ENCODE measurements around the gene DNM1. TPM values are rescaled to one million over a fixed set of nuclear protein-coding genes. Genes with fewer than 3 reads are reported as not detected.

The DNM1 gene
- polyA plus RNA-seq, 4 donors = 0.45 to 72.1 (median 3.7) TPM

GRCh38 chr9:128253140-128253990 lies 50.2 kb downstream of the DNM1 start:
- DNase-seq (peak in 1 of 2 donors; percentile 12), FAIRE-seq (no peak)
- WGBS, 3 donors = 70 to 85% (median 78%) methylated on average over 30 to 31 of the region's 31 CpGs
- Histone ChIP-seq H3K36me3 (ENCODE audit: control insufficient read depth in 3 of 3, insufficient read depth in 2 of 3, low read depth in 1 of 3, low read length in 3 of 3) (peaks cover 5 to 71% (median 9%) of the 10 kb centered on the region in 3 donors), H3K9me3 (ENCODE audit: control insufficient read depth in 2 of 2, insufficient read depth in 1 of 2, low read depth in 1 of 2, low read length in 1 of 2) (no peaks in the 10 kb centered on the region), H3K27me3 (ENCODE audit: control insufficient read depth in 3 of 3, insufficient read depth in 3 of 3, low read length in 3 of 3) (peaks cover 0 to 3% (median 0%) of the 10 kb centered on the region in 3 donors), H3K4me3 (ENCODE audit: low read depth in 1 of 3, low read length in 3 of 3) (no peak overlapping the region), H3K4me1 (ENCODE audit: control insufficient read depth in 3 of 3, insufficient read depth in 2 of 3, low read depth in 1 of 3, low read length in 2 of 3) (peaks cover 0 to 11% (median 3%) of the 10 kb centered on the region in 3 donors), H3K27ac (ENCODE audit: low read depth in 1 of 3, low read length in 2 of 3) (no peak overlapping the region)

GRCh38 chr9:128253991-128254346 lies 50.8 kb downstream of the DNM1 start:
- Histone ChIP-seq H3K9me3 (ENCODE audit: control insufficient read depth in 2 of 2, insufficient read depth in 1 of 2, low read depth in 1 of 2, low read length in 1 of 2) (no peaks in the 10 kb centered on the region), H3K36me3 (ENCODE audit: control insufficient read depth in 3 of 3, insufficient read depth in 2 of 3, low read depth in 1 of 3, low read length in 3 of 3) (peaks cover 7 to 73% (median 14%) of the 10 kb centered on the region in 3 donors), H3K4me1 (ENCODE audit: control insufficient read depth in 3 of 3, insufficient read depth in 2 of 3, low read depth in 1 of 3, low read length in 2 of 3) (peaks cover 0 to 11% (median 3%) of the 10 kb centered on the region in 3 donors), H3K27me3 (ENCODE audit: control insufficient read depth in 3 of 3, insufficient read depth in 3 of 3, low read length in 3 of 3) (peaks cover 0 to 3% (median 0%) of the 10 kb centered on the region in 3 donors), H3K27ac (ENCODE audit: low read depth in 1 of 3, low read length in 2 of 3) (no peak overlapping the region), H3K4me3 (ENCODE audit: low read depth in 1 of 3, low read length in 3 of 3) (no peak overlapping the region)
- 79 to 90% (median 88%) methylated on average over 7 of the region's 7 CpGs for WGBS, 3 donors
- DNase-seq = no peak
- no peak for FAIRE-seq

DNA sequence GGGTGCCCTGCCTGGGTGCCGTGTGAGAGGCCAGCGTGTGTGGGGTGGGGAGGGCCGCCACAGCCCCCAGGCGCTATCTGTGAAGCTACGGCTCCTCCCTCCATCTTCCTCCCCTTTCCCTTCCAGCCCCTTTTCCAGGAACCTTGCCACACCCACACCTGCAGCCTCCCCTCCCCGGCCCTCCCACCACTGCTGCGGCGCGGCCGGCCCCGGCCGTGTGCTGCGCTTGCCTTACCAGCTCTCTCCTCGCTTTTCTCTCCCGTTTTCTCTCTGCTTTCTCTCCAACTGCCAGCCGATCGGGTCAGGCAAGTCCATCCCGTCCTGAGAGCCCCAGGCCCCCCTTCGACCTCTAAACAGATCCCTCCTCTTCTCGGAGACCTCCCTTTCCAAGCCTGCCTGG lies 51.2 kb downstream of the DNM1 start:
- peaks cover 0 to 3% (median 0%) of the 10 kb centered on the region in 3 donors for H3K27me3 ChIP-seq (ENCODE audit: control insufficient read depth in 3 of 3, insufficient read depth in 3 of 3, low read length in 3 of 3)
- WGBS, 3 donors = 89 to 96% (median 89%) methylated on average over 18 to 20 of the region's 20 CpGs
- H3K4me3 ChIP-seq (ENCODE audit: low read depth in 1 of 3, low read length in 3 of 3) = no peak overlapping the region
- H3K9me3 ChIP-seq (ENCODE audit: control insufficient read depth in 2 of 2, insufficient read depth in 1 of 2, low read depth in 1 of 2, low read length in 1 of 2) = no peaks in the 10 kb centered on the region
- FAIRE-seq (no peak), DNase-seq (no peak)
- peaks cover 0 to 11% (median 3%) of the 10 kb centered on the region in 3 donors for H3K4me1 ChIP-seq (ENCODE audit: control insufficient read depth in 3 of 3, insufficient read depth in 2 of 3, low read depth in 1 of 3, low read length in 2 of 3)
- peaks cover 11 to 77% (median 16%) of the 10 kb centered on the region in 3 donors for H3K36me3 ChIP-seq (ENCODE audit: control insufficient read depth in 3 of 3, insufficient read depth in 2 of 3, low read depth in 1 of 3, low read length in 3 of 3)
- H3K27ac ChIP-seq (ENCODE audit: low read depth in 1 of 3, low read length in 2 of 3) = no peak overlapping the region

GRCh38 chr9:128254855-128255759 lies 51.9 kb downstream of the DNM1 start:
- FAIRE-seq = no peak
- 61 to 62% (median 62%) methylated on average over 18 of the region's 18 CpGs for WGBS, 3 donors
- no peaks in the 10 kb centered on the region for H3K9me3 ChIP-seq (ENCODE audit: control insufficient read depth in 2 of 2, insufficient read depth in 1 of 2, low read depth in 1 of 2, low read length in 1 of 2)
- H3K4me3 ChIP-seq (ENCODE audit: low read depth in 1 of 3, low read length in 3 of 3) = no peak overlapping the region
- DNase-seq = peak; percentile 43 to 75
- peaks cover 0 to 6% (median 3%) of the 10 kb centered on the region in 3 donors for H3K4me1 ChIP-seq (ENCODE audit: control insufficient read depth in 3 of 3, insufficient read depth in 2 of 3, low read depth in 1 of 3, low read length in 2 of 3)
- H3K36me3 ChIP-seq (ENCODE audit: control insufficient read depth in 3 of 3, insufficient read depth in 2 of 3, low read depth in 1 of 3, low read length in 3 of 3) = peaks cover 12 to 83% (median 18%) of the 10 kb centered on the region in 3 donors
- H3K27ac ChIP-seq (ENCODE audit: low read depth in 1 of 3, low read length in 2 of 3) = no peak overlapping the region
- peaks cover 0 to 3% (median 0%) of the 10 kb centered on the region in 3 donors for H3K27me3 ChIP-seq (ENCODE audit: control insufficient read depth in 3 of 3, insufficient read depth in 3 of 3, low read length in 3 of 3)

DNA sequence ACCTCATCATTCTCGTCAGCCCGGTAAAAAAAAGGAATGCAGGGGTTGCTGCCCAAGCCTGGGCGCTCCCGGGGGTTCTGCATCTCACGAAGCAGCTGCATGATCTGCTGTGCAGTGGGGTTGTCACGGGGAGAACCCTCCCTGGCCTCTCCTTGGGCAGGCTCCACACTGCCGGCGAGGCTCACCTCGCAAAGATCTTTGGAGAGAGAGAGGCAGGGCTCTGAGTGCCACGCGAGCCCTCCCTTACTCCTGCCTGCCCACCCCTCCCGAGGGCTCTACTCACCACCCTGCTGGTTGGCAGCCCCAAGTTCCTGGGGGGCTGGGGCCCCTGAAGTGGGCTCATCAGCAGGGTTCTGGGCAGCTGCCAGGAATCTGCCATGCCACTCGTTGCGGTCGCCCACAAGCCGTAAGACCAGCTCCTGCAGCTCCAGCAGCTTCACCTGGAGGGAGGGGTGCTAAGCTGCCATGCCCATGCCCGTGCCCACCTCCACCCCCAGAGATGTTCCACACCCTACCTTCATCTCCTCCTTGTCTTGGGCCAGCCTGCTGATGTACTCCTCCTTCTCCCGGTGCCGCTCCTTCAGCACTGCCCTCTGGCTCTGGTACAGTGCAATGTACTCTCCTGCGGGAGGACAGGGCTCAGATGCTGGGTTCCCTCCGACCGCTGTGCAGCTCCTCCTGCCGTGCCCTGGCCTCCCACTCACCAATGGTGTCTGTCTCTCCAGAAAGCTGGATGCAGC lies 54.1 kb downstream of the DNM1 start:
- no peak for DNase-seq
- peaks cover 22 to 92% (median 31%) of the 10 kb centered on the region in 3 donors for H3K36me3 ChIP-seq (ENCODE audit: control insufficient read depth in 3 of 3, insufficient read depth in 2 of 3, low read depth in 1 of 3, low read length in 3 of 3)
- H3K9me3 ChIP-seq (ENCODE audit: control insufficient read depth in 2 of 2, insufficient read depth in 1 of 2, low read depth in 1 of 2, low read length in 1 of 2) = no peaks in the 10 kb centered on the region
- no peak overlapping the region for H3K4me3 ChIP-seq (ENCODE audit: low read depth in 1 of 3, low read length in 3 of 3)
- WGBS, 3 donors = 87 to 93% (median 91%) methylated on average over 20 to 23 of the region's 23 CpGs
- FAIRE-seq = no peak
- no peak overlapping the region for H3K27ac ChIP-seq (ENCODE audit: low read depth in 1 of 3, low read length in 2 of 3)
- no peaks in the 10 kb centered on the region for H3K27me3 ChIP-seq (ENCODE audit: control insufficient read depth in 3 of 3, insufficient read depth in 3 of 3, low read length in 3 of 3)
- H3K4me1 ChIP-seq (ENCODE audit: control insufficient read depth in 3 of 3, insufficient read depth in 2 of 3, low read depth in 1 of 3, low read length in 2 of 3) = no peaks in the 10 kb centered on the region

GRCh38 chr9:128257907-128258306 lies 54.7 kb downstream of the DNM1 start:
- FAIRE-seq = no peak
- no peak overlapping the region for H3K27ac ChIP-seq (ENCODE audit: low read depth in 1 of 3, low read length in 2 of 3)
- no peaks in the 10 kb centered on the region for H3K4me1 ChIP-seq (ENCODE audit: control insufficient read depth in 3 of 3, insufficient read depth in 2 of 3, low read depth in 1 of 3, low read length in 2 of 3)
- WGBS, 3 donors = 89 to 93% (median 90%) methylated on average over 11 of the region's 11 CpGs
- no peak for DNase-seq
- no peaks in the 10 kb centered on the region for H3K9me3 ChIP-seq (ENCODE audit: control insufficient read depth in 2 of 2, insufficient read depth in 1 of 2, low read depth in 1 of 2, low read length in 1 of 2)
- no peaks in the 10 kb centered on the region for H3K27me3 ChIP-seq (ENCODE audit: control insufficient read depth in 3 of 3, insufficient read depth in 3 of 3, low read length in 3 of 3)
- no peak overlapping the region for H3K4me3 ChIP-seq (ENCODE audit: low read depth in 1 of 3, low read length in 3 of 3)
- peaks cover 22 to 92% (median 37%) of the 10 kb centered on the region in 3 donors for H3K36me3 ChIP-seq (ENCODE audit: control insufficient read depth in 3 of 3, insufficient read depth in 2 of 3, low read depth in 1 of 3, low read length in 3 of 3)

DNA sequence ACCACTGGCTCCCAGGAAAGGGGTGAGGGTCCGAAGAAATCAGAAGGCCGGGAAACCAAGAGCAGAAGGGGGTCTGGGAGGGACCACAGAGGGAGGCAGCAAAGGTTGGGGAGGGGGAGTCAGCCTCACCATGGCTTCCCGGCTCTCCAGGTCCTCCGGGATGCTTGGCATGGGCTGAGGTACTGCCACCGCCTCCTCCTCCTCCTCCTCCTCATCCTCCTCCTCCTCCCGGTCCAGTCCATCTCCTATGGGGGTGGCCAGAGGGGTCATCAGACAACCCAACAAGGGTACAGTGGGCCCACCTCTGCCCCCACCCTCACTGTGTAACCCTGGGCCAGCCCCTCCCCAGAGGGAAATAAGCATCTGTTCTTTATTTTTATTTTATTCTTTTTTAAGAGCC lies 55.1 kb downstream of the DNM1 start:
- Histone ChIP-seq H3K4me1 (ENCODE audit: control insufficient read depth in 3 of 3, insufficient read depth in 2 of 3, low read depth in 1 of 3, low read length in 2 of 3) (no peaks in the 10 kb centered on the region), H3K36me3 (ENCODE audit: control insufficient read depth in 3 of 3, insufficient read depth in 2 of 3, low read depth in 1 of 3, low read length in 3 of 3) (peaks cover 22 to 92% (median 37%) of the 10 kb centered on the region in 3 donors), H3K9me3 (ENCODE audit: control insufficient read depth in 2 of 2, insufficient read depth in 1 of 2, low read depth in 1 of 2, low read length in 1 of 2) (no peaks in the 10 kb centered on the region), H3K27ac (ENCODE audit: low read depth in 1 of 3, low read length in 2 of 3) (no peak overlapping the region), H3K27me3 (ENCODE audit: control insufficient read depth in 3 of 3, insufficient read depth in 3 of 3, low read length in 3 of 3) (no peaks in the 10 kb centered on the region), H3K4me3 (ENCODE audit: low read depth in 1 of 3, low read length in 3 of 3) (no peak overlapping the region)
- DNase-seq = no peak
- WGBS, 3 donors = 90 to 98% (median 95%) methylated on average over 4 to 6 of the region's 6 CpGs
- FAIRE-seq = no peak

GRCh38 chr9:128259156-128259555 lies 56.0 kb downstream of the DNM1 start:
- DNase-seq = peak in 1 of 2 donors; percentile 43
- Histone ChIP-seq H3K4me3 (ENCODE audit: low read depth in 1 of 3, low read length in 3 of 3) (no peak overlapping the region), H3K27me3 (ENCODE audit: control insufficient read depth in 3 of 3, insufficient read depth in 3 of 3, low read length in 3 of 3) (no peaks in the 10 kb centered on the region), H3K4me1 (ENCODE audit: control insufficient read depth in 3 of 3, insufficient read depth in 2 of 3, low read depth in 1 of 3, low read length in 2 of 3) (no peaks in the 10 kb centered on the region), H3K27ac (ENCODE audit: low read depth in 1 of 3, low read length in 2 of 3) (no peak overlapping the region), H3K36me3 (ENCODE audit: control insufficient read depth in 3 of 3, insufficient read depth in 2 of 3, low read depth in 1 of 3, low read length in 3 of 3) (peaks cover 22 to 90% (median 37%) of the 10 kb centered on the region in 3 donors), H3K9me3 (ENCODE audit: control insufficient read depth in 2 of 2, insufficient read depth in 1 of 2, low read depth in 1 of 2, low read length in 1 of 2) (no peaks in the 10 kb centered on the region)
- WGBS, 3 donors = 17 to 66% (median 53%) methylated on average over 9 of the region's 9 CpGs
- FAIRE-seq = no peak

All from small intestine (tissue), 7 donors.